Esophagus muscularis mucosa (tissue), 3 donors: ENCODE data around the gene DEPP1.

Experiments
- CTCF ChIP-seq, 3 experiments: fragments of 200-600 bp in 2 of 3; fragments of 450-650 bp in 1 of 3; sonication (generic) in 2 of 3; IDR thresholded peaks; one replicate each; pipeline ENCODE4 v1.5.1; 2017 to 2019; ENCODE audit warnings: antibody characterized with exemption in 3 of 3, mild to moderate bottlenecking in 2 of 3, moderate library complexity in 1 of 3
- POLR2A ChIP-seq: fragments of 450-650 bp; IDR thresholded peaks from one replicate; pipeline ENCODE4 v1.6.1; 2017; ENCODE audit warnings: antibody characterized with exemption, moderate library complexity, mild to moderate bottlenecking, low read depth
- POLR2AphosphoS5 ChIP-seq, 2 donors: sonication (generic); formaldehyde crosslinking; IDR thresholded peaks; one replicate each; pipeline ENCODE4 v1.6.1; 2017; ENCODE audit warnings: antibody characterized with exemption in 2 of 2

GRCh38 chr10:44955413-44956070, 23.1 kb downstream of the DEPP1 start:
- TF ChIP-seq POLR2A, result no peak
- no peak for TF ChIP-seq CTCF (IDR thresholded peaks at IDR 0.05)
- TF ChIP-seq POLR2AphosphoS5 (IDR thresholded peaks at IDR 0.05), result peak; percentile 45 to 51
